DMS53 (cell line): ENCODE data around the gene DMBT1.
A peak's percentile ranks its signal among the peaks of the same experiment; 100 is the strongest.
"Not testable (repeated sequence)": the region's sequence is repeated elsewhere in the genome, so short reads cannot be mapped to it uniquely, and the experiment has no call there.

Experiments used
- DNase-seq: peaks from one replicate; lab custom pipeline; 2025; lab: John Stamatoyannopoulos, UW

Gene DMBT1

DNA sequence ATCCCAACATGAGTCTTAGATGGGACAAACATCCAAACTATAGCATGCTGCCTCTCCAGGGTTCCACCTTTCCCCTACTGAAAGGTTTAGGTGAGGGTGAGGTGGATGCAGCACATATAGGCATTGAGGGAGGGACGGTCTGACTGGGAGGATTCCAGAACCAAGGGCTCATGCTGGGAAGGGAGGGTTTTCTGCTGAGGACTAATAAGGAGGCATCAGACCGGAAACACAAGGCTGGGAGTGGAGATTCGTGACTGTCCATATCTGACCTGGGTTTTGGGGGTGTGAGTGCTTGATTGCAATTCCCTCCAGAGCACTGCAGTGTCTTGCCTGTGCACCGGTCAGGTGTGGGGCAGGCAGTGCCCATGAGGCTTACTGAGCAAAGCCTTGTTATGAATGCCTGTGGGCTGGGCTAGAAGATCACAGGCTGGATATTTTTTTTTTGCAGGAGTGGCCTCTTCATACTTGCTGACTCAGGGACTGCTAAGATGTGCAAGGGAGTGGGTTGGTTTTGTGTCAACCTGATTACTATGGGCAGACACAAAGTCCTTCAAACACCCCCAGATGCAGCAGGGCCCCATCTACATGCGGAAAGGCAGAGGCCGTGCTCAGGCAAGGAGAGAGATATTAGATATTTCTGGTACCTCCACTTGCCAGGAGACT, 26.7 kb downstream of the DMBT1 start:
- no peak for DNase-seq

DNA sequence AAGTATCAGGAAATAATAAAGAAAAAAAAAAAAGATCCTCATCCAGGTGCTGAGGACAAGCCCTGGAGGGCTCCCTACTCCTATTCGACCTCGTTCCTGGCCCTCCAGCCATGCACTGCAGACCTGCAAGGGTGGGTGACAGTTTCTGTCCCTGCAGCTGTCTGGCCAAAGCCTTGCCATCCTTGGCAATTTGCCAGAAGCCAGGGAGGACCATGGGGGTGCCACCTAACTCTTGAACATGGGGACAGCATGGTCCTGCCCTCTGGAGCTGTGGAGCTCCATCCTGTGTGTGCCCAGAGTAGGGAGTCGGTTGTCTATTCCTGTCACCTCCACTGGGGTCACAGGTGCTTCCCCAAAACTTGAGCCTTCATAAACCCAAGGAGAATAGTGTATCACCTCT, 27.8 kb downstream of the DMBT1 start:
- DNase-seq = no peak

DNA sequence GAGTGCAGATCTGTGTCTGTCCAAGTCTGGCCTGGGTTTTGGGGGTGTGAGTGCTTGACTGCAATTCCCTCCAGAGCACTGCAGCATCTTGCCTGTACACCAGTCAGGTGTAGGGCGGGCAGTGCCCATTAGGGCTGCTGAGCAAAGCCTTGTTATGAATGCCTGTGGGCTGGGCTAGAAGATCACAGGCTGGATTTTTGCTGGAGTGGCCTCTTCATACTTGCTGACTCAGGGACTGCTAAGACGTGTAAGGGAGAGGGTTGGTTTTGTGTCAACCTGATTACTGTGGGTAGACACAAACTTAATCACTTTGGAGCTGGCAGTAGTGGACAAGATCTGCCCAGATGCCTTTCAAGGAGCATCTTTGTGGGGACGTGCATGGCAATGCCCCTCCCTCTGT, 29.6 kb downstream of the DMBT1 start:
- no peak for DNase-seq

DNA sequence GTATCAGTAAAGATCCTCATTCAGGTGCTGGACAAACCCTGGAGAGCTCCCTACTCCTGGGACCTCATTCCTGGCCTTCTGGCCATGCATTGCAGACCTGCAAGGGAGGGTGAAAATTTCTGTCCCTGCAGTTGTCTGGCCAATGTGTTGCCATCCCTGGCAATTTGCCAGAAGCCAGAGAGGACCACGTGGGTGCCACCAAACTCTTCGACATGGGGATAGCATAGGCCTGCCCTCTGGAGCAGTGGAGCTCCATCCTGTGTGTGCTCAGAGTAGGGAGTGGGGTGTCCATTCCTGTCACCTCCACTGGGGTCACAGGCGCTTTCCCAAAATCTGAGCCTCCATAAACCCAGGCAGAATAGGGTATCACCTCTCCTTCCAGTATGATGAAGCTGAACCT, 31.2 kb downstream of the DMBT1 start:
- no peak for DNase-seq

DNA sequence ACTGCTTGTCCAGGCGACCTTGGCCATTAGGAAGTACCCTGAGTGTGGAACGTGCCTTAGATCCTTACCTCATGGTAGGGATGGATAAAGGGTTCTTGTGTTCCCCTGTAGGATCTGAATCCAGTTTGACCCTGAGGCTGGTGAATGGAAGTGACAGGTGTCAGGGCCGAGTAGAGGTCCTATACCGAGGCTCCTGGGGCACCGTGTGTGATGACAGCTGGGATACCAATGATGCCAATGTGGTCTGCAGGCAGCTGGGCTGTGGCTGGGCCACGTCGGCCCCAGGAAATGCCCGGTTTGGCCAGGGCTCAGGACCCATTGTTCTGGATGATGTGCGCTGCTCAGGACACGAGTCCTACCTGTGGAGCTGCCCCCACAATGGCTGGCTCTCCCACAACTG, 31.6 kb downstream of the DMBT1 start:
- DNase-seq = no peak

DNA sequence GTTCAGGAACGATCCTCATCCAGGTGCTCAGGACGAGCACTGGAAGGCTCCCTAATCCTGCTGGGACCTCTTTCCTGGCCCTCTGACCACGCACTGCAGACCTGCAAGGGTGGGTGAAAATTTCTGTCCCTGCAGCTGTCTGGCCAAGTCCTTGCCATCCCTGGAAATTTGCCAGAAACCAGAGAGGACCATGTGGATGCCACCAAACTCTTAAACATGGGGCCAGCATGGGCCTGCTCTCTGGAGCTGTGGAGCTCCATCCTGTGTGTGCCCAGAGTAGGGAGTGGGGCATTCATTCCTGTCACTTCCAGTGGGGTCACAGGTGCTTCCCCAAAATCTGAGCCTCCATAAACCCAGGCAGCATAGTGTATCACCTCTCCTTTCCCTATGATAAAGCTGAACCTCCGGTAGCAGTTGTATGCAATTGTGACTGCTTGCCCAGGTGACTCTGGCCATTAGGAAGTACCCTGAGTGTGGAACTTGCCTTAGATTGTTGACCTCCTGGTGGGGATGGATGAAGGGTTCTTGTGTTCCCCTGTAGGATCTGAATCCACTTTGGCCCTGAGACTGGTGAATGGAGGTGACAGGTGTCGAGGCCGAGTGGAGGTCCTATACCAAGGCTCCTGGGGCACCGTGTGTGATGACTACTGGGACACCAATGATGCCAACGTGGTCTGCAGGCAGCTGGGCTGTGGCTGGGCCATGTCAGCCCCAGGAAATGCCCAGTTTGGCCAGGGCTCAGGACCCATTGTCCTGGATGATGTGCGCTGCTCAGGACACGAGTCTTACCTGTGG, 57.1 kb downstream of the DMBT1 start:
- DNase-seq = no peak

DNA sequence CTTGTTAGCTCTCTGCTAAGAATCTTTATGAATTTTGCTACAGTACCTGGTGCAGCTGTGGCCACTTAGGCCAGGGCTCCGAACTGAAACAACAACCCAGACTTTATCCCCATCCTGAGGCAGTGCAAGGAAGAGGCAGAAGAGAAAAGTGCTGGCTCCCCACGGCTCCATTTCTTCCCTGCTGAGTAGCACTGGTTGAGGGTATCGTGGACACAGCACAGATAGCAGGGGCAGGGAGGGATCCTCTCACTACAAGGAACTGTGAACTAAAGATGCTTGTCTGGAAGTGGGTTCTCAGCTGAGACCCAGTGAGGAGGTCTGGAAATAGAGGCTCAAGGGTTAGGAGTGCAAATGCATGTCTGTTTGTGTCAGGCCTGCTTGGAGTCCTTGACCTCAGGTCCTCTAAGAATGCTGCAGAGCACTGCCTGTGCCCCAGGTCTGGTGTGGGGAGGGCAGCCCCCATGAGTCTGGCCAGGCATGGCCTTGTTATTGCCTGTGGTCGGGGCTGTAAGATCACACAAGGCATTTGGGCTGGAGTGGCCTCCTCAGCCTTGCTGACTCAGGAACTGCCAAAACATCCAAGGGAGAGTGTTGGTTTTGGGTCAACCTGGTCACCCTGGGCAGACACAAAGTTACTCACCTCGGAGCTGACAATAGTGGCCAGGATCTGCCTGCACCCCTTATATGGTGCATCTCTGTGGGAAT, 58.1 kb downstream of the DMBT1 start:
- no peak for DNase-seq

DNA sequence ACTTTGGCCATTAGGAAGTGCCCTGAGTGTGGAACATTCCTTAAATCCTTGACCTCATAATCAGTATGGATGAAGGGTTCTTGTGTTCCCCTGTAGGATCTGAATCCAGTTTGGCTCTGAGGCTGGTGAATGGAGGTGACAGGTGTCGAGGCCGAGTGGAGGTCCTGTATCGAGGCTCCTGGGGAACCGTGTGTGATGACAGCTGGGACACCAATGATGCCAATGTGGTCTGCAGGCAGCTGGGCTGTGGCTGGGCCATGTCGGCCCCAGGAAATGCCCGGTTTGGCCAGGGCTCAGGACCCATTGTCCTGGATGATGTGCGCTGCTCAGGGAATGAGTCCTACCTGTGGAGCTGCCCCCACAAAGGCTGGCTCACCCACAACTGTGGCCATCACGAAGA, 60.4 kb downstream of the DMBT1 start:
- not testable (repeated sequence) for DNase-seq

DNA sequence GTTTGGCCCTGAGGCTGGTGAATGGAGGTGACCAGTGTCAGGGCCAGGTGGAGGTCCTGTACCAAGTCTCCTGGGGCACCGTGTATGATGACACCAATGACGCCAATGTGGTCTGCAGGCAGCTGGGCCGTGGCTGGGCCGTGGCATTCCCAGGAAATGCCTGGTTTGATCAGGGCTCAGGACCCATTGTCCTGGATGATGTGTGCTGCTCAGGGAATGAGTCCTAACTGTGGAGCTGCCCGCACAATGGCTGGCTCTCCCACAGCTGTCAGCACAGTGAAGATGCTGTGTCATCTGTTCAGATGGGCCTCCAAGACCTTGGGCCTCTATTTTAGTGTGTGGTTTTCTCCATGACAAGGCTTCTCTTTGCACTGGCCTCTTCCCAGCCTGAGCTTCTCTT, 64.0 kb downstream of the DMBT1 start:
- DNase-seq = no peak

DNA sequence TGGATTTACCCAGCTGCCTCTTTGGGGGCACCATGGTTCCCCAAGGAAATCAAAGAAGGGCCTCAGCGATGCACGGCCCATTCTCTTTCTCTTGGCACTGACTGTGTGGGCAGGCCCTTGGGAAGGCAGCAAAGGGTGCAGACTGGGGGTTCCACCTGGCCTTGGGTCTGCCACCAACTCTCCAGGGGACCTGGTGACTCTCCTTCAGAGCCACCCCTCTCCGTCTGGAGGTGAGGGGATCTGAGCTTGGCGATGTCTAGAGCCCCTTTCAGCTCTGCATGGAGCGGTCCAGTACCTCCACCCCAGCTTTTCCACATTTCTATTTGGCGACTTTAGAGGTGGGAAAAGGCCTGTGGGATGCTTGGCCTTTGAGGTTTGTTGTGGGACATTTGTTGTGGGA, 70.0 kb downstream of the DMBT1 start:
- no peak for DNase-seq

DNA sequence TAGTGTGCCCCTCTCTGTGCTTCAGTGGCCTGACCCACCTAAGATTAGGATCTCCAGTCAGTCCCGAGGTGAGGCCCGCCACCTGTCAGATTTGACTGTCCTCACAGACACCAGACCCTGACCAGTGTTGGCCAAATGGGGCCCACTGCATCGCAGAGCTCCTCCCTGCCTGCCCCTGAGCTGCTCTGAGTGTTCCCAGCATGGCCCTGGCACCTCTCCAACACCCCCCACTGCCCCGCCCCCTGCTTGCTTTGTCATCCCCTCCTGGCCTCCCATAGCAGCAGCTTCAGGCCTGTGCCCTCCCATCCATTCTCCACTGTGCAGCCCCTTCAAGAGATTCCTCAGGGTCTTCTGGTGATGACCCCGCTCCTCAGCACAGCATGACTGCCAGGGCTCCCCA, 71.5 kb downstream of the DMBT1 start:
- no peak for DNase-seq

DNA sequence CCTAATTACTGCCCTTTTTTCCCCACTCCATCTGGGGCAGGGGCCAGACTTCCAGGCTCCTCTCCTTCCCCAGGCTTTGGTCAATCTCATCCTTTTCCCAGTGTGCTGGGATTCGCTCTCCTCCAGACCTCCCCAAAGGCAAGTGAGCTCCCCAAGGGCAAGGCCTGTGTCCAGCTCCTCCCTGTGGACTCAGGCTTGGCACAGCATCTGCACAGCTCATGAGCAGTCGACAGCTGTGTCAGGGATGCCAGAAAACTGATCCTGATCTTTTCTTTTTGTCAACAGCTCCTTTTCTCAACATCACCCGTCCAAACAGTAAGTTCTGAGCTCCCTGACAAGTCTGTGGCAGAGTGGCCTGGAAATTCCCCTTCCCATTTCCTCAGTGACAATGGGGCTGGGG, 72.0 kb downstream of the DMBT1 start:
- DNase-seq = no peak

DNA sequence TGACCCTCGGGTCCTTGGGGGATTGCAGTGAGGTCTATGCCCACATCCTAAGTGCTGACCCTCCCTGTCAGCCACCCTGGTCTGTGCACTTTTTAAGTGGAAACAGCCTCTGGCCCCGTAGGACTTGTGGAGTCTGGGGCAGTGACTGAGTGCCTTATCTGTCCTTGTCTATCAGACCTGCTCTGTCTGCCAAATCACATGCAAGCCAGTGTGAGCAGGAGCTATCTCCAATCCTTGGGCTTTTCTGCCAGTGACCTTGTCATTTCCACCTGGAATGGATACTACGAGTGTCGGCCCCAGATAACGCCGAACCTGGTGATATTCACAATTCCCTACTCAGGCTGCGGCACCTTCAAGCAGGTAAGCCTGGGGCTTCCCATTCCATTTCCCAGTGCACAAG, 76.4 kb downstream of the DMBT1 start:
- DNase-seq = no peak

DNA sequence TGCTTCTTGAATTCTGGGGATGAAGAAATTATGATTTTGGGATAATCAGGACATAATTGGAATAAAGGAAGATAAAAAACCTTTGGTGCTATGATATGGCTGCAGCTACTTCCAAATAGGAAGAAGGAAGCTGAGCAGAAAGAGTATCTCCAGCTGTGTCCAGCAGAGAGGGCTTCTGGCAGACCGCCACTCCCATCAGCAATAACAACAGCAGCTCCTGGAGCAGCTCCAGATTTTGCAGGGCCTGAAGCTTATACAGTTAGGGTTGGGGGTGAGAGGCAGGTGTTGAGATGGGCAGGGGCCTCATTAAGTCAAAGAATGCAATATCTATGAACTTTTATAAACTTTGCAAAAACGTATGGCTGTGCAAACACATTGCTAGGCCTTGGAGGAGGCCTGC, 76.8 kb downstream of the DMBT1 start:
- no peak for DNase-seq

DNA sequence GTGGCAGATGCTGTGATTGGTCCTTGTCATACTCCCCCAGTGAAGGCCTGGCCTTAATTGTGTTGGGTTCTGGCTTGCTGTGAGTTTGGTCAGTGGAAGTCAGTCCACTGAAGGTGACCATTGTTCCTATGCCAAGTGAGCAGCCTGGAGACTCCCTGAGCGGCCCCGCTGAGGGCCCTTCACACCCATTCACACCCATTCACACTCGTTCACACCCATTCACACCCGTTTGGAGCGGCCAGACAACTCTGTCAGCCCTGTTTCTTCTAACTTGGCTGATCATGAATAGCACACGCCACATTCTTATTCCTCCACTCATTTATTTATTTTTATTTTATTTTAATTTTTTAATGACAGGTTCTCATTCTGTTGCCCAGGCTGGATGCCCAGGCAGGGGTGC, 77.6 kb downstream of the DMBT1 start:
- DNase-seq = no peak

DNA sequence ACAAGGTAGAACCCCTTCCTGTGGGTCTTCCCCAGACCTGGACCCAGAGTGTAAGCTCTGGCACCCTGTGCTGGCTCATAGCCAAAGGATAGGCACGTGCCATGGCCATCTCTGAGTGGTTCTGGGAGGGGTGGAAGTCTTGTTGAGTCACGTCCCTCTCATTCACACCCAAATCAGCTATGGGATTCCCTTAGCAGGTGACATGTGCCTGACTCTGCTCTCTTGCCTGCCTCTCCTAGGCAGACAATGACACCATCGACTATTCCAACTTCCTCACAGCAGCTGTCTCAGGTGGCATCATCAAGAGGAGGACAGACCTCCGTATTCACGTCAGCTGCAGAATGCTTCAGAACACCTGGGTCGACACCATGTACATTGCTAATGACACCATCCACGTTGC, 79.2 kb downstream of the DMBT1 start:
- DNase-seq = peak; percentile 16

DNA sequence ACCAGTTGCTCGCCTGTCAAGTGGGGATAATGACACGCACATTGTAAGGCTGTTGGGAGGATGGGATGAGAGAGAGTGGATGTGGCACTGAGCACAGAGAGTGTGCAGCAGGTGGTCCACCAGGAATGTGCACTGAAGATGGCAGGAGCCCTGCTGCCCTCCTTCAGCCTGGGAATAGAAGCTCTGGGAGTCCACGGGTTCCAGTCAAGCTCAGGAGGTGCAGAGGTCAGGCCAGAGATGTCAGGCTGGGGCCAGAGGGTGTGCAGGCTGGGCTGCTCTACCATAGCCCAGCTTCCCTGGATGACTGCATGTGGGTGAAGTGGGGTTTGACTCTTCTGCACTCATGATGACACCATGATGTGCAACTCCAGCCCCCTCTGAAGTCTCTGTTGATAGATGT, 80.4 kb downstream of the DMBT1 start:
- no peak for DNase-seq

DNA sequence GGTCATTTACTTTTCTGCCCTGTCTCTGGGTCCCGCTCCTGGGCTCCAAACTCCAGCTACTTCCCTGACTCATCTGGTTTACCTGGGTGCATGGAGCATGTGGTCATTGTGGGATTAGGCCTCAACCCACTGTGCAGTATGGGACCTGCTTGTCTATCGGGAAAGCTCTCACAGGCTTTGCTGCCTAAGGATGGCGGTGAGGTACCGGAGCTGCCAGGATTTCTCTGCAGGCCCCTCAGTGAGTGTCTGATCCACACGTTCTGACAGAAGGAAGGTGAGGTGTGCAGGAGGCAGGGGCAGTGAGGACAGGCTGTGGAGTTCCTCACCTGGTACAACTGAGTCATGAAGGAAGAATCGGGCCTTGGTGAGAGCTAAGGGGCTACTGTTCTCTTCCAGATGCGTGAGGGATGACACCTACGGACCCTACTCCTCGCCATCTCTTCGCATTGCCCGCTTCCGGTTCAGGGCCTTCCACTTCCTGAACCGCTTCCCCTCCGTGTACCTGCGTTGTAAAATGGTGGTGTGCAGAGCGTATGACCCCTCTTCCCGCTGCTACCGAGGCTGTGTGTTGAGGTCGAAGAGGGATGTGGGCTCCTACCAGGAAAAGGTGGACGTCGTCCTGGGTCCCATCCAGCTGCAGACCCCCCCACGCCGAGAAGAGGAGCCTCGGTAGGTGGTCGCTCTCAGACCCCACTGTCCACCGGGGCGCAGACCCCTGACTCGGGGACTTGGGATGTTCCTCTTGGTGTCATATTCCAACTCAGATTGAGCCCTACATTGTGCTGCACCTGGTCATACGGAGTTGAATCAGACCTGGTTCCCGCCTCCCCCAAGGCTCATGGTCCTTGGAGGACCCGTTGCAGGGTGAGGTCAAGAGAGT, 82.4 kb downstream of the DMBT1 start:
- no peak for DNase-seq

DNA sequence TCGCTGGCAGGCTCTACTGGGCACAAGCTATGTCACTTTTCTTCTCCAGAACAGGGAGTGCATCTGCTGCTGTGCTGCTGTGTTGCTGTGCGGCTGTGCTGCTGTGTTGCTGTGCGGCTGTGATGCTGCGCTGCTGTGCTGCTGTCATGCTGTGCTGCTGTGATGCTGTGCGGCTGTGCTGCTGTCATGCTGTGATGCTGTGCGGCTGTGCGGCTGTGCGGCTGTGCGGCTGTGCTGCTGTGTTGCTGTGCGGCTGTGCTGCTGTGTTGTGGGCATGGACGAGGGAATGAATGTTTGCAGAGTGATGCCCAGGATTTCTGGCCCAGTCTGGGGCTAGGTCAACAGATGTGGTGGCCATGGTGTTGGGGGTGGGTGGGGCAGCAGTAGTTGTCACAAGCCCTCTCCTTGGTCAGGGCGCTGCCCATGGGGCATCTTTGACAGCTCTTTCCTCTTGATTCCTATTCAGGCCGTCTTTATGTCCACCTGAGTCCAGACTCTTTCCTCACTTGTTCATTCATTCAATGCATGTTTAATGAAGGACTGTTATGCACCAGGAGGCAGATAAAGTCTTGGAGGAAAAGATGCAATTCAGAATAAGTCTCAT, 83.5 kb downstream of the DMBT1 start:
- DNase-seq = no peak

DNA sequence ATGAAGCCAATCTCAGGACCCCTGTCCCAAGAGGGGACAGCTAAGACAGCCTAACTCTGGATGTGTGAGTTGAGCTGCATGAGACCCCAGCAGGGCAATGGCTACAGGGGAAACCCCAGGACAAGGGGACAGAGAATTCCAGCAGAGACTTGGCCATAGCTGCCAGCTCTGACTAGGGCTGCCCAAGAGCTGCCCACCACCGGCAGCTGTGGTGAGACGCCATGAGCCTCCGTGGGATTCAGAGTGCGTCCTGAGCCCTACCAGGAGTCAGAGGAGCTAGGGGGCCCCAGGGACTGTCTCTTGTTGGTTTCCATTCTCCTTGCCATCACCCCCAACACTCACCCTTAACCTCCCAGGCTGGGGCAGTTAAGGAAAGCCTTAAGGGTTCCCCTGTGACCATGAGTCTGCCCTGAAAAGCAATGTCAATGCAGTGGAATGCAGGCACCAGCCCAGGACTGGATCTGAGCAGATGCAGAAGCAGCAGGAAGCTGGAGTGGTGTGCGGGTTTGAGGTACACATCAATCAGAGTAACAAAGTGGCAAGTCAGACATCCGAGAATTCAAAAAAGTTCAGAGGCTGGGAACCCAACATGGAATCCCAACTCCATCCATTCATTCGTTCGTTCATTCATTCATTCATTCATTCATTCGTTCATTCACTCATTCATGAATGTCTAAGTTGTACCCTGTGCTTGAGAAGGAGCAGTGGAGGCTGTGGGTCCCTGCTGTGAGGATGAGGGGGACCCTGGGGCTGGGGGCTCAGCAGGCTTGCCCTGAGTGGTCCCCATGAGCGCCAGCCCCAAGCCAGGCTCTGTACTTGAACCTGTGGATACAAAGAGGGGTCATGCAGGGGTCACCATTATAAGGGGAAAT, 86.2 kb downstream of the DMBT1 start:
- peak; percentile 7 for DNase-seq
